Temporal lobe (tissue), 2 donors: ENCODE data around the gene ARX. TPM values are rescaled to one million over a fixed set of nuclear protein-coding genes. Genes with fewer than 3 reads are reported as not detected.

Source experiments
- small RNA-seq: library from RNA; depleted of rRNA; stranded (forward); fragments of <200 nt; gene quantifications from one replicate; pipeline ENCODE3, GENCODE V24; 2014; ENCODE audit warnings: low replicate concordance
- total RNA-seq: library from RNA; depleted of rRNA; stranded (reverse); fragments of >200 nt; gene quantifications from one replicate; pipeline ENCODE4 v1.2.3, GENCODE V29; 2014

Gene ARX
- total RNA-seq, 1 donor from 2014 or later, result 6.9 TPM

Small RNA genes within 50 kb of the gene (small RNA-seq; reads per million reads assigned to genes)
- gene RN7SL91P, result not detected
